OCI-LY1 (cell line): ENCODE measurements around the gene VIL1.

Source experiments
- H2AFZ ChIP-seq: fragments of 200-600 bp; sonication (generic), shearing (Covaris generic); 2 replicates; pipeline ENCODE4 v1.6.0; 2014; ENCODE audit warnings: antibody characterized with exemption, mild to moderate bottlenecking, low read length
- H3F3A ChIP-seq: fragments of 200-600 bp; sonication (generic), shearing (Covaris generic); 2 replicates; pipeline ENCODE4 v1.6.0; 2014; ENCODE audit warnings: mild to moderate bottlenecking, antibody characterized with exemption, low read length, moderate library complexity; ENCODE audit not compliant: insufficient read depth
- H3K27ac ChIP-seq: fragments of 200-600 bp; sonication (generic); 2 replicates; pipeline ENCODE4 v1.5.1; 2014; ENCODE audit warnings: low read length, mixed run types, mild to moderate bottlenecking, low read depth; ENCODE audit not compliant: poor library complexity, severe bottlenecking
- H3K27me3 ChIP-seq: fragments of 200-600 bp; sonication (generic); 2 replicates; pipeline ENCODE4 v1.6.0; 2014; ENCODE audit warnings: antibody characterized with exemption, mild to moderate bottlenecking, low read length, moderate library complexity; ENCODE audit not compliant: insufficient read depth
- H3K36me3 ChIP-seq: fragments of 200-600 bp; sonication (generic); 2 replicates; pipeline ENCODE4 v1.6.1; 2014; ENCODE audit warnings: mild to moderate bottlenecking, antibody characterized with exemption, low read length, moderate library complexity, mixed read lengths; ENCODE audit not compliant: insufficient read depth
- H3K4me1 ChIP-seq: fragments of 200-600 bp; sonication (generic); 2 replicates; pipeline ENCODE4 v1.5.1; 2014; ENCODE audit warnings: mild to moderate bottlenecking, low read length, moderate library complexity; ENCODE audit not compliant: insufficient read depth, severe bottlenecking
- H3K4me2 ChIP-seq: fragments of 200-600 bp; sonication (generic), shearing (Covaris generic); 2 replicates; pipeline ENCODE4 v1.6.1; 2014; ENCODE audit warnings: low read length
- H3K4me3 ChIP-seq: fragments of 200-600 bp; sonication (generic); 2 replicates; pipeline ENCODE4 v1.5.1; 2014; ENCODE audit warnings: low read length, low read depth, mild to moderate bottlenecking, mixed read lengths; ENCODE audit not compliant: poor library complexity, severe bottlenecking
- H3K79me2 ChIP-seq: fragments of 200-600 bp; shearing (Covaris generic); 2 replicates; pipeline ENCODE4 v1.6.1; 2016; ENCODE audit warnings: mixed run types, low read length, mixed read lengths; ENCODE audit not compliant: insufficient read depth
- H3K9ac ChIP-seq: fragments of 200-600 bp; sonication (generic), shearing (Covaris generic); 2 replicates; pipeline ENCODE4 v1.6.1; 2014; ENCODE audit warnings: mild to moderate bottlenecking, low read length, mixed read lengths
- H3K9me2 ChIP-seq: fragments of 200-600 bp; sonication (generic), shearing (Covaris generic); 2 replicates; pipeline ENCODE4 v1.6.1; 2014; ENCODE audit warnings: low read depth, mild to moderate bottlenecking, low read length, mixed read lengths
- H3K9me3 ChIP-seq: fragments of 200-600 bp; shearing (Covaris generic); 2 replicates; pipeline ENCODE4 v1.6.1; 2014; ENCODE audit warnings: low read length, mixed read lengths
- H4K20me1 ChIP-seq: fragments of 200-600 bp; sonication (generic), shearing (Covaris generic); 2 replicates; pipeline ENCODE4 v1.6.0; 2016; ENCODE audit warnings: mild to moderate bottlenecking, low read length; ENCODE audit not compliant: insufficient read depth
- EZH2 ChIP-seq: fragments of 200-600 bp; sonication (generic), shearing (Covaris generic); IDR thresholded peaks from 2 replicates; pipeline ENCODE4 v1.8.0; 2017; ENCODE audit warnings: borderline replicate concordance, mixed run types, mild to moderate bottlenecking, antibody characterized with exemption, low read length, moderate library complexity, mixed read lengths
- TF ChIP-seq, protein P1 (sequence below): fragments of 200-600 bp; sonication (generic), shearing (Covaris generic); IDR thresholded peaks from 2 replicates; pipeline ENCODE4 v1.5.1; 2017; ENCODE audit warnings: mild to moderate bottlenecking, antibody characterized with exemption, low read length, moderate library complexity, mixed read lengths

VIL1 gene

DNA sequence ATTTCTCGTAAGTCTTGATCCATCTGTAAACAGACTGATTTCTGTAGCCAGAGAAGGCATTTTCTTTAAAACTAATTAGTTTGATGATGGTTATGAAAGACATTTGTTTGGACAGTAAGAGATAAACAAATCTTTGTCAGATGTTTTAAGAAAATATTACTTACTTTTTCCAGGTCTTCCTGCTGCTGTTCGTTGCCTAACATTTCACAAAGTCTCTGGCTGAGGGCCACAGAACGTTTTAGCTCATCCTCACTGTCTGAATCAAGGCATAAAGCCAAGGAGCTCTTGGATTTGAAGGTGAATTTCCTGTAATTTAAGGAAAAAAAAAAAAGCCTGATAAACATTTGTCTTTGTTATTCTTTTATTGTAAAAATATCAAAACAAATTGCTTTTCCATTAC is 57.8 kb downstream of the VIL1 start:
- no peaks in the 10 kb centered on the region for H3K9me2 ChIP-seq
- no peak overlapping the region for H3K4me2 ChIP-seq

DNA sequence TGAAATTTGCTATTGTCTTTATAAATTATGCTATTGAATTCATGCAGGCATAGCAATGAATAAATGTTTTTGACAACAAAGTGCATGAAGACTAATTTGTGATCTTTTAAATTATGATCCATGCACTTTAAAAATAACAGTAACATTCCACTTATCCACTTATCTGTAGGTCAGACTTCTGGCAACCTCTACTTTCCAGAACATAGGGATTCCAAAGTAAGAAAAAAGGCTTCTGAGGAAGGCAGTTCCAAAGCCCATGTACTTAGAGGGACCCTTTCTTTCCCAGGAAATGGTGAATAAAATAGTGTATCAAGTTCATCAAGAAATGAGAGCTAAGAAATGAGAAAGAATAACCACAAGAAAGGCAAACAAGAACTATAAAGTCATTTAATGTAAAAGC is 58.3 kb downstream of the VIL1 start:
- TF ChIP-seq EZH2, result no peak
- TF ChIP-seq, protein P1, sequence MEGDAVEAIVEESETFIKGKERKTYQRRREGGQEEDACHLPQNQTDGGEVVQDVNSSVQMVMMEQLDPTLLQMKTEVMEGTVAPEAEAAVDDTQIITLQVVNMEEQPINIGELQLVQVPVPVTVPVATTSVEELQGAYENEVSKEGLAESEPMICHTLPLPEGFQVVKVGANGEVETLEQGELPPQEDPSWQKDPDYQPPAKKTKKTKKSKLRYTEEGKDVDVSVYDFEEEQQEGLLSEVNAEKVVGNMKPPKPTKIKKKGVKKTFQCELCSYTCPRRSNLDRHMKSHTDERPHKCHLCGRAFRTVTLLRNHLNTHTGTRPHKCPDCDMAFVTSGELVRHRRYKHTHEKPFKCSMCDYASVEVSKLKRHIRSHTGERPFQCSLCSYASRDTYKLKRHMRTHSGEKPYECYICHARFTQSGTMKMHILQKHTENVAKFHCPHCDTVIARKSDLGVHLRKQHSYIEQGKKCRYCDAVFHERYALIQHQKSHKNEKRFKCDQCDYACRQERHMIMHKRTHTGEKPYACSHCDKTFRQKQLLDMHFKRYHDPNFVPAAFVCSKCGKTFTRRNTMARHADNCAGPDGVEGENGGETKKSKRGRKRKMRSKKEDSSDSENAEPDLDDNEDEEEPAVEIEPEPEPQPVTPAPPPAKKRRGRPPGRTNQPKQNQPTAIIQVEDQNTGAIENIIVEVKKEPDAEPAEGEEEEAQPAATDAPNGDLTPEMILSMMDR, result no peak
- Histone ChIP-seq H3K9ac (no peak overlapping the region), H4K20me1 (no peaks in the 10 kb centered on the region), H3K27ac (no peak overlapping the region), H3K36me3 (peaks cover 70% of the 10 kb centered on the region), H3K9me2 (no peaks in the 10 kb centered on the region), H3K79me2 (no peaks in the 10 kb centered on the region), H3F3A (no peaks in the 10 kb centered on the region), H3K27me3 (no peaks in the 10 kb centered on the region), H3K9me3 (no peaks in the 10 kb centered on the region), H2AFZ (no peak overlapping the region), H3K4me1 (no peaks in the 10 kb centered on the region), H3K4me2 (no peak overlapping the region), H3K4me3 (no peak overlapping the region)

More for the DNA sequence above, 57.8 kb downstream of the VIL1 start:
- Histone ChIP-seq H3K79me2 (no peaks in the 10 kb centered on the region), H3K27ac (no peak overlapping the region), H3K4me1 (no peaks in the 10 kb centered on the region), H2AFZ (no peak overlapping the region), H4K20me1 (no peaks in the 10 kb centered on the region), H3K4me3 (no peak overlapping the region), H3K36me3 (peaks cover 69% of the 10 kb centered on the region), H3K9ac (no peak overlapping the region), H3F3A (no peaks in the 10 kb centered on the region), H3K27me3 (no peaks in the 10 kb centered on the region), H3K9me3 (no peaks in the 10 kb centered on the region)
- TF ChIP-seq EZH2, result no peak
- TF ChIP-seq, protein P1, result no peak

DNA sequence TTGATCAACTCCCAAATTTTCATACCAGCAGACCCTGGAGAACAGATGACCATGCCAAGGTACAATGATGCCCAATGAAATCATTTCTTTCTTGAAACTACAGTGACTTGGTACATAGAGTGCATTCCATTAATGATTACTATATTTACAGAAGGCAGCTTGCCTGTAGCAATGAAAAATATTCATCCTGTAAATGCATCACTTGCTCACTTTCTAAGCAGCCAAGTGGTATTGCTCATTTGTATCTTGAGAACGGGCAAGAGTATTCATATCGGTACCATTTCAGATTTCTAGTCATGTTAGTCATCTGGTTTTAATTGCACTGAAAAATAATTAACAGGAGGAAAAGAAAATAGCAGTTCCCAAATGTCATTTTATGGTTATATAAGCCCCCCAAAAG is 59.6 kb downstream of the VIL1 start:
- Histone ChIP-seq H3K4me3 (no peak overlapping the region), H3K27ac (no peak overlapping the region), H3K79me2 (no peaks in the 10 kb centered on the region), H3K9me2 (no peaks in the 10 kb centered on the region), H3K4me2 (no peak overlapping the region), H3K9me3 (no peaks in the 10 kb centered on the region), H3K9ac (no peak overlapping the region), H3F3A (no peaks in the 10 kb centered on the region), H3K4me1 (peaks cover 11% of the 10 kb centered on the region), H2AFZ (no peak overlapping the region), H3K36me3 (peaks cover 70% of the 10 kb centered on the region), H4K20me1 (no peaks in the 10 kb centered on the region), H3K27me3 (no peaks in the 10 kb centered on the region)
- TF ChIP-seq EZH2, result no peak
- TF ChIP-seq, protein P1, result no peak
